ENCODE measurements around the gene PCDHGA8. TPM values are rescaled to one million over a fixed set of nuclear protein-coding genes. Genes with fewer than 3 reads are reported as not detected.
"Not testable (repeated sequence)": the region's sequence is repeated elsewhere in the genome, so short reads cannot be mapped to it uniquely, and the experiment has no call there.

The PCDHGA8 gene
- total and polyA plus RNA-seq, 2 of the 13 experiments (the other 11 are each of a cell fraction or from before 2014, with no cell fraction given), result 0.05 to 0.29 TPM

DNA sequence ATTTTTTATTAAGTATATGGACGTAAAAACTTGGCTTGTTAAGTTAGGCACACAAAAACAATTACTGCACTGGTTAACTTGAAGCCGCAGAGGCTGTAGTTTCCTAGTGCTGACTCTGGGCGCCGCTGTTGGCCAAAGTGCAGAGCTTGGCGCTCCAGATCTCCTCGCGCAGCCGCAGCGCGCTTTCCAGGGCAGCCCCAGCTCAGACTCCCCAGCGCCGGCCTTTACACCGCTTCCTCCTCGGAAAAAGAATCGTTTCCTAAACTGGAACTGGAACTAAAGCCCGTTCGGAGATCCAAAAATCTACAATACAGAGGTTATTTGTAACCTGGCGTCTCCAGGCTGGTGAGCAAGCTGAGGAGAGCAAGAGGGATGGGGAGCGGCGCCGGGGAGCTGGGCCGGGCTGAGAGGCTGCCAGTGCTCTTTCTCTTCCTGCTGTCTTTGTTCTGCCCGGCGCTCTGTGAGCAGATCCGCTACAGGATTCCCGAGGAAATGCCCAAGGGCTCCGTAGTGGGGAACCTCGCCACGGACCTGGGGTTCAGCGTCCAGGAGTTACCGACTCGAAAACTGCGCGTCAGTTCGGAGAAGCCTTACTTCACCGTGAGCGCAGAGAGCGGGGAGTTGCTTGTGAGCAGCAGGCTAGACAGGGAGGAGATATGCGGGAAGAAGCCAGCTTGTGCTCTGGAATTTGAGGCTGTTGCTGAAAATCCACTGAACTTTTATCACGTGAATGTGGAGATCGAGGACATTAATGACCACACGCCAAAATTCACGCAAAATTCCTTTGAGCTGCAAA, 5.5 kb downstream of the PCDHGA8 start, which contains the start of gene PCDHGB5:
PCDHGB5 (plus strand) TSS at position 192 of the 796 bp plus-strand sequence; CDS start at position 373, 181 bp downstream.
- 0 out of 2 replicates have a peak, but pooled peaks have one; percentile 3 for TF ChIP-seq CTCF (CRISPR knock-in tag; IDR thresholded peaks at IDR 0.05)
- in situ Hi-C loops (cut with HindIII; ENCODE audit: extremely low pct_ligation_motif_present, low pct_unique_long_range_greater_than_20kb); BruUV-seq (replicated peaks); H3K4me3 ChIP-seq (replicated peaks in 1 of 3; ENCODE audit: insufficient read depth in 1 of 3, low read depth in 2 of 3, low read length in 3 of 3); H2AFZ ChIP-seq (ENCODE audit: low read length); H3K9ac ChIP-seq (ENCODE audit: insufficient read depth, low read depth, low read length); POLR2A ChIA-PET; H3K36me3 ChIP-seq (replicated peaks in 1 of 2; ENCODE audit: control insufficient read depth in 1 of 2, insufficient read depth in 2 of 2, low read length in 2 of 2); DNase-seq (ENCODE audit: low spot score); FAIRE-seq; intact Hi-C loops (cut with micrococcal nuclease; ENCODE audit: unreplicated experiment); H4K20me1 ChIP-seq (ENCODE audit: insufficient read depth, low read length); H3K4me2 ChIP-seq (ENCODE audit: low read depth, low read length); H3K4me1 ChIP-seq (ENCODE audit: insufficient read depth, low read length); CTCF ChIA-PET (ENCODE audit: low intra/inter-chr PET ratio, low total read pairs); H3K27ac ChIP-seq (ENCODE audit: extremely low read length, insufficient read depth, low read length); H3K79me2 ChIP-seq (ENCODE audit: insufficient read depth, low read length); H3K27me3 ChIP-seq (ENCODE audit: control insufficient read depth in 1 of 2, insufficient read depth in 2 of 2, low read length in 2 of 2): not testable (repeated sequence)
- H3K9me3 ChIP-seq (ENCODE audit: low read length), result peaks cover 41% of the 10 kb centered on the region
- 49% methylated on average over 26 of the region's 43 CpGs for WGBS (ENCODE audit: low lambda C conversion rate)
- ATAC-seq, result peak; percentile 70

- BruUV-seq (replicated peaks), result no TSS peak
- Histone ChIP-seq H4K20me1 (ENCODE audit: insufficient read depth, low read length) (no peaks in the 10 kb centered on the region), H3K4me1 (ENCODE audit: insufficient read depth, low read length) (no peaks in the 10 kb centered on the region), H3K36me3 (replicated peaks in 1 of 2; ENCODE audit: control insufficient read depth in 1 of 2, insufficient read depth in 2 of 2, low read length in 2 of 2) (no peaks in the 10 kb centered on the region), H2AFZ (ENCODE audit: low read length) (no peak overlapping the region), H3K27ac (ENCODE audit: extremely low read length, insufficient read depth, low read length) (no peak overlapping the region), H3K27me3 (ENCODE audit: control insufficient read depth in 1 of 2, insufficient read depth in 2 of 2, low read length in 2 of 2) (no peaks in the 10 kb centered on the region), H3K79me2 (ENCODE audit: insufficient read depth, low read length) (no peaks in the 10 kb centered on the region), H3K4me3 (replicated peaks in 1 of 3; ENCODE audit: insufficient read depth in 1 of 3, low read depth in 2 of 3, low read length in 3 of 3) (no peak overlapping the region), H3K4me2 (ENCODE audit: low read depth, low read length) (no peak overlapping the region), H3K9ac (ENCODE audit: insufficient read depth, low read depth, low read length) (no peak overlapping the region), H3K9me3 (ENCODE audit: low read length) (peaks cover 34% of the 10 kb centered on the region)
- DNase-seq (ENCODE audit: low spot score), result no peak
- no peak for FAIRE-seq
- ChIA-PET CTCF (ENCODE audit: low intra/inter-chr PET ratio, low total read pairs) (no interaction called here), POLR2A (no interaction called here)
- WGBS (ENCODE audit: low lambda C conversion rate), result 79% methylated on average over 10 of the region's 15 CpGs
- TF ChIP-seq GATA4 (IDR thresholded peaks at IDR 0.05; ENCODE audit: borderline replicate concordance, low read depth), result no peak
- TF ChIP-seq ATF7-NPFF (CRISPR knock-in tag; IDR thresholded peaks at IDR 0.05; ENCODE audit: low read depth), result no peak
- no peak for TF ChIP-seq DBP (CRISPR knock-in tag; IDR thresholded peaks at IDR 0.05; ENCODE audit: not compliant biosample characterization)
- TF ChIP-seq TBX3 (IDR thresholded peaks at IDR 0.05; ENCODE audit: borderline replicate concordance), result no peak
- TF ChIP-seq JARID2 (CRISPR knock-in tag; IDR thresholded peaks at IDR 0.05; ENCODE audit: insufficient replicate concordance), result no peak
- no peak for TF ChIP-seq GABPA (IDR thresholded peaks at IDR 0.05; ENCODE audit: low read depth, low read length)
- no peak for TF ChIP-seq GABPA (CRISPR knock-in tag; IDR thresholded peaks at IDR 0.05; ENCODE audit: low read depth)
- no peak for TF ChIP-seq ETV5 (CRISPR knock-in tag; IDR thresholded peaks at IDR 0.05; ENCODE audit: borderline replicate concordance)
- intact Hi-C loops (cut with micrococcal nuclease; ENCODE audit: unreplicated experiment), result no loop called here
- no peak for ATAC-seq
- in situ Hi-C loops (cut with HindIII; ENCODE audit: extremely low pct_ligation_motif_present, low pct_unique_long_range_greater_than_20kb), result no loop called here
These were observed 6.2 kb downstream of the PCDHGA8 start for GRCh38 chr5:141398608-141399007.

All from HepG2 (cell line).